Daoy (cell line): ENCODE results near the gene SOX10. TPM values are rescaled to one million over a fixed set of nuclear protein-coding genes. Genes with fewer than 3 reads are reported as not detected.
"Not testable (repeated sequence)": the region's sequence is repeated elsewhere in the genome, so short reads cannot be mapped to it uniquely, and the experiment has no call there.

ENCODE experiments used
- DNase-seq: peaks from one replicate; pipeline ENCODE4 v3.0.0-alpha.2; 2015; ENCODE audit warnings: low read depth
- total RNA-seq: library from RNA; depleted of rRNA; stranded (reverse); fragments of >200 nt; shearing (Covaris generic); gene quantifications from 2 replicates; pipeline ENCODE4 v1.2.3, GENCODE V29; 2014

Gene SOX10
- total RNA-seq, 1 experiment from 2014 or later = not detected

- no peak for DNase-seq
These were observed 2.0 kb upstream of the SOX10 start for GRCh38 chr22:37986371-37986770.

- no peak for DNase-seq
These were observed 1.5 kb upstream of the SOX10 start for GRCh38 chr22:37985751-37986281.

- no peak for DNase-seq
These were observed 763 bp upstream of the SOX10 start for GRCh38 chr22:37985050-37985585.

GRCh38 chr22:37982938-37983859 is 1.2 kb downstream of the SOX10 start:
- no peak for DNase-seq

GRCh38 chr22:37982151-37982785 is 2.1 kb downstream of the SOX10 start:
- DNase-seq = no peak

GRCh38 chr22:37981282-37982011 is 2.9 kb downstream of the SOX10 start:
- DNase-seq = no peak

GRCh38 chr22:37979782-37980181 is 4.6 kb downstream of the SOX10 start:
- DNase-seq = no peak

- DNase-seq = no peak
These were observed 7.8 kb downstream of the SOX10 start for GRCh38 chr22:37976547-37976946.

- not testable (repeated sequence) for DNase-seq
These were observed 8.3 kb downstream of the SOX10 start for GRCh38 chr22:37976022-37976421.

- no peak for DNase-seq
These were observed 9.2 kb downstream of the SOX10 start for GRCh38 chr22:37975153-37975552.

- DNase-seq = no peak
These were observed 10.8 kb downstream of the SOX10 start for GRCh38 chr22:37973271-37974170.

GRCh38 chr22:37972527-37972926 is 11.8 kb downstream of the SOX10 start:
- DNase-seq = no peak

GRCh38 chr22:37971475-37972434 is 12.6 kb downstream of the SOX10 start:
- no peak for DNase-seq

GRCh38 chr22:37970864-37971263 is 13.5 kb downstream of the SOX10 start:
- no peak for DNase-seq

- no peak for DNase-seq
These were observed 15.7 kb downstream of the SOX10 start for GRCh38 chr22:37968452-37969251.

- DNase-seq = no peak
These were observed 16.5 kb downstream of the SOX10 start for GRCh38 chr22:37967637-37968451.

- DNase-seq = no peak
These were observed 17.2 kb downstream of the SOX10 start for GRCh38 chr22:37967147-37967546.
